ENCODE measurements around the gene ADORA2A. TPM values are rescaled to one million over a fixed set of nuclear protein-coding genes. Genes with fewer than 3 reads are reported as not detected.
A peak's percentile ranks its signal among the peaks of the same experiment; 100 is the strongest.

Gene ADORA2A
- total RNA-seq, 1 experiment from 2014 or later = 3.5 TPM

- Histone ChIP-seq H3T11ph (ENCODE audit: low read length) (no peak overlapping the region), H3K9ac (ENCODE audit: extremely low read depth, insufficient read length, low read length) (no peak overlapping the region), H2BK20ac (ENCODE audit: low read depth, low read length, poor library complexity, severe bottlenecking) (no peak overlapping the region), H3K9me3 (ENCODE audit: control insufficient read depth, low read depth, low read length) (no peaks in the 10 kb centered on the region), H3K56ac (ENCODE audit: insufficient read length, low read depth, low read length) (no peak overlapping the region), H3K23me2 (ENCODE audit: insufficient read length, low read depth, low read length, poor library complexity, severe bottlenecking) (no peaks in the 10 kb centered on the region), H3K79me2 (ENCODE audit: insufficient read depth, low read length) (no peaks in the 10 kb centered on the region), H4K8ac (replicated peaks; ENCODE audit: insufficient read length, low read depth, low read length) (no peak overlapping the region), H3K23ac (ENCODE audit: insufficient read length, low read depth, low read length) (no peak overlapping the region), H2BK12ac (ENCODE audit: insufficient read length, low read depth, low read length) (no peak overlapping the region), H2AK5ac (ENCODE audit: insufficient read length, low read length) (no peak overlapping the region), H4K5ac (ENCODE audit: insufficient read length, low read depth, low read length) (no peak overlapping the region), H3K27me3 (ENCODE audit: insufficient read depth, low read length) (no peaks in the 10 kb centered on the region), H2BK5ac (ENCODE audit: insufficient read length, low read length) (no peak overlapping the region), H3K18ac (ENCODE audit: insufficient read length, low read depth, low read length) (no peak overlapping the region), H4K20me1 (ENCODE audit: control insufficient read depth, insufficient read depth, insufficient read length) (no peaks in the 10 kb centered on the region), H3K4ac (ENCODE audit: low read depth, low read length) (no peak overlapping the region), H2AFZ (ENCODE audit: low read length) (no peak overlapping the region), H3K4me2 (ENCODE audit: insufficient read depth, insufficient read length, low read length) (no peak overlapping the region), H3K79me1 (ENCODE audit: insufficient read depth, low read depth, low read length, poor library complexity, severe bottlenecking) (no peaks in the 10 kb centered on the region), H3K27ac (ENCODE audit: insufficient read length, low read depth, low read length) (no peak overlapping the region), H2BK15ac (ENCODE audit: low read depth, low read length) (no peak overlapping the region), H2BK120ac (ENCODE audit: low read depth, low read length, poor library complexity, severe bottlenecking) (no peak overlapping the region), H3K4me1 (ENCODE audit: insufficient read depth, low read length) (no peaks in the 10 kb centered on the region), H4K91ac (ENCODE audit: insufficient read length, low read depth, low read length) (no peak overlapping the region), H3K14ac (ENCODE audit: insufficient read depth, low read length) (no peak overlapping the region)
- DNase-seq = no peak
- peak overlapping the region in 2 of 3 experiments; percentile 67 to 91; a peak in 4 of 7 replicates for H3K27ac Mint-ChIP-seq
- peaks cover 15 to 17% of the 10 kb centered on the region in 2 experiments for H3K4me1 Mint-ChIP-seq
- peaks cover 18 to 34% (median 31%) of the 10 kb centered on the region in 3 experiments for H3K36me3 Mint-ChIP-seq (ENCODE audit: insufficient read depth in 1 of 3, low read depth in 3 of 3)
- no CpG with 5 or more reads among the region's 4 CpGs for WGBS (ENCODE audit: extremely low coverage, insufficient read length, low lambda C conversion rate)
- no peaks in the 10 kb centered on the region for H3K27me3 Mint-ChIP-seq (ENCODE audit: low read depth)
- no peak overlapping the region for H3K4me3 Mint-ChIP-seq
- no peak for TF ChIP-seq CTCF (conservative IDR thresholded peaks at IDR 0.05)
- no peaks in the 10 kb centered on the region for H3K9me3 Mint-ChIP-seq
Measured at GRCh38 chr22:24407884-24408283, 19.5 kb upstream of the ADORA2A start.

Data from H9 (cell line).